ENCODE data around the gene DDIT3. TPM values are rescaled to one million over a fixed set of nuclear protein-coding genes. Genes with fewer than 3 reads are reported as not detected.

Gene DDIT3
- total RNA-seq, 1 donor from 2014 or later: 30.5 TPM

DNA sequence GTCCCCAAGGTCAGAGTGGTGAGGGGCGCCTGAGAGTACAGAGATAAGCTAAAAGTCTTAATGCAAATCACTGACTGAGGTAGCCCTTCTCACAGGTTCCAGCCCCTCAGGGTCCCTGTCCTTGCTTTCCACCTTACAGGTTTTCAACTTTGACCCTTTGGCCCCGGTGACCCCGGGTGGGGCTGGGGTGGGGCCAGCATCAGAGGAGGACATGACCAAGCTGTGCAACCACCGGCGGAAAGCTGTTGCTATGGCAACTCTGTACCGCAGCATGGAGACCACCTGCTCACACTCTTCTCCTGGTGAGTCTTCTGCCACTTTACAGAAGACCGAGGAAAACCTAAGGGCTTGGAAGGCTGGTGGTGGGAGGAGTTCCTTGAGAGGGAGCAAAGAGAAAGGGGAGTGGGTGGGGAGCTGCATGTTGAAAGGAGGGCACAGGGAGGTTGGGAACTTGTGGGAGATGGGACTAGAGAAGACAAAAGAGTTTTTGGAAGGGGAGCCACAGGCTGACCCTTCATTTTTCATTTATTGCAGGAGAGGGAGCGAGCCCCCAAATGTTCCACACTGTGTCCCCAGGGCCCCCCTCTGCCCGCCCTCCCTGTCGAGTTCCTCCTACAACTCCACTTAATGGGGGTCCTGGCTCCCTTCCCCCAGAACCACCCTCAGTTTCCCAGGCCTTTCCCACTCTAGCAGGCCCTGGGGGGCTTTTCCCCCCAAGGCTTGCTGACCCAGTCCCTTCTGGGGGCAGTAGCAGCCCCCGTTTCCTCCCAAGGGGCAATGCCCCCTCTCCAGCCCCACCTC is 4.7 kb upstream of the DDIT3 start:
- intact Hi-C loops (cut with micrococcal nuclease): loop anchor here (5.0 kb wide), 2 partner anchors 1408 to 1698 kb away; partner anchors contain the start of genes DNAJC14, RPL41 and ZC3H10
- DNase-seq (no peak), ATAC-seq (ENCODE audit: low read depth) (no peak)
- no peak for TF ChIP-seq CTCF (IDR thresholded peaks at IDR 0.05)
- peaks cover 39% of the 10 kb centered on the region for H3K4me1 Mint-ChIP-seq
- H3K9me3 Mint-ChIP-seq: no peaks in the 10 kb centered on the region
- H3K4me3 Mint-ChIP-seq: peak overlapping the region; percentile 92
- peaks cover 56% of the 10 kb centered on the region for H3K36me3 Mint-ChIP-seq (ENCODE audit: low read depth)
- peak overlapping the region; percentile 86 for H3K27ac Mint-ChIP-seq
- CTCF ChIA-PET: interaction anchor here (1.0 kb wide), 1 partner anchor 49 kb away, joined by 3 read pairs; no protein-coding TSS in a partner anchor
- H3K27me3 Mint-ChIP-seq: no peaks in the 10 kb centered on the region
- POLR2A ChIA-PET: interaction anchor here (2.1 to 2.2 kb wide), 2 partner anchors 21 to 45 kb away, joined by 10 to 18 read pairs; partner anchors contain the start of genes ARHGAP9 and DCTN2

DNA sequence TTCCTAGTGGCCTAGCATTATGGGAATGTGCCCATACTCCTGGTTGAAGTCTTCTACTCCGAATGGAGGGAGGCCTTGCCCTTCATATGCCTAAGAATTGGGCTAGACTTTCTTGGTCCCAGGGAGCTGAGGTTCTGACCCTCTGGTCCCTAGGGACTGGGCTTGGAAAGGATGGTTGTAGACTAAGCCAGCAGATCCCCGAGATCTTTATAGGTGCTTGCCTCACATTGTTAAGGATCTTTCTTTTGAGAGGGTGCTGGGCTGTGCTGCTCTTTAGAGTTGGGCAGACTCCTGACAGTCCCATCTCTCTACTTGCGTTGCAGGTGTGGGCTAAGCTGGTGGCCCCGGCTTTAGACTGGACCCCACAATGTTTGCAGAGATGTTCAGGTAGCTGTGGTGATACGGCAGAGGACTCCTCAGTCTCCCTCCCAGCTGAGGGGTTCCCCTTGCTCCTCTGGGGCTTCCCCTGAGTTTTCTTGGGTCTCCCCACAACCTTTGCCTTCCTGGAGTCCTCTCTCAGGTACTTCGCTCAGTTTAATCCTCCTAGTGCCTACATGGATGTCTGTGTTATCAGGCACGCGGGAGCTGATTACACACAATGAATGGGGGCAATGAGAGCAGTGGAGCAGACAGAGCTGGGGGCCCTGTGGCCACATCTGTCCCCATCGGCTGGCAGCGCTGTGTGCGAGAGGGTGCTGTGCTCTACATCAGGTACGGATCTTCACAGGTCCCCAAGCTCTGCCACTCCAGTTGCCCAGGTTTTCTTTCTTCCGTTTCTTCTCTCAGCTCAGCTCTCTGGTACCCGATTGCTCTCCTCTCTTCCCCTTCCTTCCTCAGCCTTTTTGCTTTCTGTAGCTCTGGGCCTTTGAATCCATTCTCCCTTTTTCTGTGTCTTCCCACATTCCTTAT is 3.6 kb upstream of the DDIT3 start:
- peaks cover 44% of the 10 kb centered on the region for H3K4me1 Mint-ChIP-seq
- ChIA-PET POLR2A (interaction anchor here (0.6 to 2.2 kb wide), 7 partner anchors 9 to 806 kb away, joined by 3 to 18 read pairs (median 5); partner anchors contain the start of genes ARHGAP9 and DCTN2), CTCF (interaction anchor here (1.0 kb wide), 1 partner anchor 48 kb away, joined by 3 read pairs; no protein-coding TSS in a partner anchor)
- no peaks in the 10 kb centered on the region for H3K27me3 Mint-ChIP-seq
- no peaks in the 10 kb centered on the region for H3K9me3 Mint-ChIP-seq
- peak overlapping the region; percentile 86 for H3K27ac Mint-ChIP-seq
- intact Hi-C loops (cut with micrococcal nuclease): loop anchor here (2.0 to 5.0 kb wide), 5 partner anchors 59 to 1697 kb away; partner anchors contain the start of genes DNAJC14, RPL41, TSPAN31 and ZC3H10
- H3K36me3 Mint-ChIP-seq (ENCODE audit: low read depth): peaks cover 57% of the 10 kb centered on the region
- DNase-seq: no peak
- H3K4me3 Mint-ChIP-seq: peak overlapping the region; percentile 92
- TF ChIP-seq CTCF (IDR thresholded peaks at IDR 0.05): no peak
- ATAC-seq (ENCODE audit: low read depth): no peak

DNA sequence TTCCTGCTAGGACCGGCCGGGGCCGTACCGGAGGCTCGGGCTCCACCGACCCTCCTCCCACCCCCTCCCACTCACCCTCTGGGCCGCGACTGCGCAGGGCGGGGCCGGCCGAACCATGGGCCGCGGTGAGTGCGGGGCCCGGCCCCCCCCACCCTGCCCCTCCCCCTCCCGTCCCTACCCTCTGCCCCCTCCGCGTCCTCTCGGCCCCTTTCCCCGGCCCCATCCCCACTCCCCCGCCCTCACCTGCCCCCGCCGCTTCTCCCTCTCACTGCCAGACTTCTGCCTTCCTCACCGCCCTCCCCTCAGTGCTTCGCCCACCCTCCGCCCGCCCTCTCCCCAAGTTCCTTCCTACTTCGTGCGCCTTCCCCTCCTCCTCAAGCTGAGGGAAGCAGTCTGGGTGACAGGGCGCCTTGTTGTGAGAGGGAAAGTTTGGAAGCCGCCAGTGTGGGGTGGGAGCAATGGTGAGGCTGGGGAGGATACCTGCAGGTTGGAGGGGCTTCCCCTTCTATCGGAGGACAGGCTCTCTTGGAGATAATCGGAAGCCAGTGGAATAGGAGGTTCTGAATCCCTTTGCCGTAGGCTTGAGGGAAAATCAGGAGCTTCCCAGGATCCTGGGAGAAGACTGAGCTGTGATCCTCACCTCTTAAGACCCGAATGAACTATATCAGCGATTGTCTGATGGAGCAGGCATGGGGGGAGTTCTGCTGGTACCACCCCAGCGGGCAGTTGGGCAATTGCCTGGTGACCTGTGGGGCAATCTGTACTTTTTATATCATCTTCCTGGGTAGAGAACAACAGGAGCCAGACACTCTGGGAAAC is 2.8 kb upstream of the DDIT3 start:
- H3K9me3 Mint-ChIP-seq: no peaks in the 10 kb centered on the region
- DNase-seq (no peak), ATAC-seq (ENCODE audit: low read depth) (no peak)
- H3K36me3 Mint-ChIP-seq (ENCODE audit: low read depth): peaks cover 57% of the 10 kb centered on the region
- intact Hi-C loops (cut with micrococcal nuclease): loop anchor here (1.0 to 5.0 kb wide), 8 partner anchors 24 to 1696 kb away; partner anchors contain the start of genes DCTN2, DNAJC14, PIP4K2C and RPL41
- peak overlapping the region; percentile 92 for H3K4me3 Mint-ChIP-seq
- no peak for TF ChIP-seq CTCF (IDR thresholded peaks at IDR 0.05)
- no peaks in the 10 kb centered on the region for H3K27me3 Mint-ChIP-seq
- ChIA-PET CTCF (no interaction called here), POLR2A (interaction anchor here (0.5 to 2.2 kb wide), 8 partner anchors 9 to 805 kb away, joined by 3 to 18 read pairs (median 5); partner anchors contain the start of genes ARHGAP9 and DCTN2)
- H3K4me1 Mint-ChIP-seq: peaks cover 52% of the 10 kb centered on the region
- H3K27ac Mint-ChIP-seq: peak overlapping the region; percentile 86

GRCh38 chr12:57522011-57522886 is 1.9 kb upstream of the DDIT3 start, which contains the start of gene MBD6:
TSS of gene MBD6 (plus strand) at chr12:57522824. CDS start at chr12:57524304, 1,480 bp downstream.
- DNase-seq (peak; percentile 90), ATAC-seq (ENCODE audit: low read depth) (peak; percentile 34)
- ChIA-PET POLR2A (interaction anchor here (1.2 to 2.2 kb wide), 3 partner anchors 9 to 42 kb away, joined by 3 to 18 read pairs (median 10); partner anchors contain the start of genes ARHGAP9 and DCTN2), CTCF (no interaction called here)
- no peak for TF ChIP-seq CTCF (IDR thresholded peaks at IDR 0.05)
- peaks cover 60% of the 10 kb centered on the region for H3K36me3 Mint-ChIP-seq (ENCODE audit: low read depth)
- H3K4me3 Mint-ChIP-seq: peak within 1 kb of the TSS; percentile 98
- H3K9me3 Mint-ChIP-seq: no peaks in the 10 kb centered on the region
- no peaks in the 10 kb centered on the region for H3K27me3 Mint-ChIP-seq
- H3K4me1 Mint-ChIP-seq: peaks cover 58% of the 10 kb centered on the region
- intact Hi-C loops (cut with micrococcal nuclease): loop anchor here (1.0 to 5.0 kb wide), 8 partner anchors 25 to 1695 kb away; partner anchors contain the start of genes DCTN2, DNAJC14, PIP4K2C and RPL41
- H3K27ac Mint-ChIP-seq: peak within 1 kb of the TSS; percentile 99

Data from activated B cell treated with CpG ODN at 0.5 μM for 24 hours (primary cell).